Right lobe of liver (tissue), 4 donors: ENCODE results near the gene CCDC33.

Experiments
- POLR2A ChIP-seq: fragments of 450-650 bp; IDR thresholded peaks from one replicate; pipeline ENCODE4 v1.6.1; 2017; ENCODE audit warnings: antibody characterized with exemption, mild to moderate bottlenecking
- TF ChIP-seq, protein P1 (sequence below), 4 donors: fragments of 200-600 bp in 3 of 4; fragments of 450-650 bp in 1 of 4; IDR thresholded peaks; one replicate each; pipeline versions ENCODE4 v1.5.1 to v1.8.0; 2016 to 2022; ENCODE audit warnings: antibody characterized with exemption in 4 of 4, mild to moderate bottlenecking in 2 of 4
- donor health status: DM: no; HTN: no; CAD: no.
- donor health status: DM: no; HTN: no; CAD: no.
- donor health status: DM: no; HTN: yes; CAD: no.

DNA sequence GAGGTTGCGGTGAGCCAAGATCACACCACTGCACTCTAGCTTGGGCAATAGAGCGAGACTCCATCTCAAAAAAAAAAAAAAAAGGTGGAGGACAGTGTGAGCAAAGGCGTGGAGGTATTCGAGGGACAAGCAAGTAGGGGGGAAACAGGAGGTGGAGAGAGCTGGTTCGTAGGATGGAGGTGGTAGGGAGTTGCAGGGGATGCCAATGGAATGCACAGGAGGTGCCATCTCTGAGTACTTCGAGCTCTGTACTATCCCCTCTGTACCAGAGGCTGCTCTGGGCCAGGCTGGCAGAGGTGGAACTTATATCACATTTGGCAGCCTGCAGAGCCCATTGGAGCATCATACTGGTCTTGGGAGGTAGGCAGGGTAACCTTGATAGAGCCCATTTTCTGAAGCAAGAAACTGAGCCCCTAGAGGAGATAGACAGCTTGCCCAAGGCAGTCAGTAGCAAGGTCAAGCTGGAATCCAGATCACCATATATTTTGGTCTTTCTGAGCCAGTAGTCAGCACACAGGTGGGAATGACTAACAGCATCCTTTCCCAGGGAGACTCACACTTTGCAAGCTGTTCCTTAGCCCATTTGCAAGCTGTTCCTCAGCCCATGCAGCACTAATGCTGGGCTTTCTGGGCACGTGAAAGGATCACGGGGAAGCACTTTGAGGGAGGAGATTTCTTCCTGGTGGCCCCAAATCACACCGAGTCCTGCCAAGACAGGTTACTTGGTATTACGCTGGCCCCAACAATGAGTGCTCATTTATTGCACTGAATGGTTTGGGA lies 9.2 kb upstream of the CCDC33 start:
- TF ChIP-seq, protein P1, sequence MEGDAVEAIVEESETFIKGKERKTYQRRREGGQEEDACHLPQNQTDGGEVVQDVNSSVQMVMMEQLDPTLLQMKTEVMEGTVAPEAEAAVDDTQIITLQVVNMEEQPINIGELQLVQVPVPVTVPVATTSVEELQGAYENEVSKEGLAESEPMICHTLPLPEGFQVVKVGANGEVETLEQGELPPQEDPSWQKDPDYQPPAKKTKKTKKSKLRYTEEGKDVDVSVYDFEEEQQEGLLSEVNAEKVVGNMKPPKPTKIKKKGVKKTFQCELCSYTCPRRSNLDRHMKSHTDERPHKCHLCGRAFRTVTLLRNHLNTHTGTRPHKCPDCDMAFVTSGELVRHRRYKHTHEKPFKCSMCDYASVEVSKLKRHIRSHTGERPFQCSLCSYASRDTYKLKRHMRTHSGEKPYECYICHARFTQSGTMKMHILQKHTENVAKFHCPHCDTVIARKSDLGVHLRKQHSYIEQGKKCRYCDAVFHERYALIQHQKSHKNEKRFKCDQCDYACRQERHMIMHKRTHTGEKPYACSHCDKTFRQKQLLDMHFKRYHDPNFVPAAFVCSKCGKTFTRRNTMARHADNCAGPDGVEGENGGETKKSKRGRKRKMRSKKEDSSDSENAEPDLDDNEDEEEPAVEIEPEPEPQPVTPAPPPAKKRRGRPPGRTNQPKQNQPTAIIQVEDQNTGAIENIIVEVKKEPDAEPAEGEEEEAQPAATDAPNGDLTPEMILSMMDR (IDR thresholded peaks at IDR 0.05), result no peak
- TF ChIP-seq POLR2A, result no peak
